Measurements from ENCODE around the gene ANKRD65. TPM values are rescaled to one million over a fixed set of nuclear protein-coding genes. Genes with fewer than 3 reads are reported as not detected.
A peak's percentile ranks its signal among the peaks of the same experiment; 100 is the strongest.

The ANKRD65 gene
- total and polyA plus RNA-seq, 2 donors (not counting 3 experiments of a cell fraction or from before 2014, with no cell fraction given): 0.15 to 0.38 TPM

DNA sequence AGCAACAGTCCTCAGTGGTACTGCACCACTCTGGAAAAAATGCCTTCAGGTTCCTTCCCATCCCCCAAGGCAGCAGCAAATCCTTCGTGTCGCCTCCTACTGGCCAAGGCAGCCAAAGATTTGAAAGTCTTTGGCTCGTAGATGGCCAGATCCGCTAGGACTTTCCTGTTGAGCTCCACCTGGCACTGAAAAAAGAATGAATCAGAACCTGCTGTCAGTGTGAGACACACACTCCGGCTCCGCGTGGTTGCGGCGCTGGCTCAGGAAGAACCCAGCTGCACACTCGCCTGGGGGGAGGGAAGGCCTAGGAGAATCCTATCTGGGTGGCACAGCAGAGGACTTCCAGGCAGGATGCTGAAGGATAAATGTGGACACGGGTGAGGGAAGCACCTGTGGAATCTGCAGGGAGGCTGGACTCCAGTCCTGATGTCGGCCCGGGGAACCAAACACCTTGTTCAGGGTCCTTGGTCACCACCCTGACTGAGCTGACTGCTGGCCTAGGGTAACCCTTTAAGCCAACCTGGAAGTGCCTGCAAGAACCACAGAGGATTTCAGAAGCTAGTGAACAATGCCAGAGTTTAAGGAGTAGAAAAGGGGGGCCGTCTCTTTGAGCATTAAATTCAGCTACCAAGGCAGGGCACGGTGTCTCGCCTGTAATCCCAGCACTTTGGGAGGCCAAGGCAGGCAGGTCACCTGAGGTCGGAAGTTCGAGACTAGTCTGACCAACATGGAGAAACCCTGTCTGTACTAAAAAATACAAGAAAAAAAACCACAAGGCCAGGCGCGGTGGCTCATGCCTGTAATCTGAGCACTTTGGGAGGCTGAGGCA is 18.8 kb downstream of the ANKRD65 start:
- Histone ChIP-seq H3K36me3 (ENCODE audit: control insufficient read depth in 2 of 2, extremely low read depth in 1 of 2, insufficient read depth in 2 of 2, low read length in 2 of 2) (peaks cover 9 to 27% of the 10 kb centered on the region in 2 experiments), H3K4me3 (replicated peaks in 1 of 3; ENCODE audit: insufficient read depth in 1 of 3, low read depth in 1 of 3, low read length in 3 of 3) (no peak overlapping the region), H2AFZ (ENCODE audit: low read depth, low read length) (no peak overlapping the region), H3K27me3 (ENCODE audit: control insufficient read depth in 2 of 2, insufficient read depth in 2 of 2, low read length in 2 of 2) (no peaks in the 10 kb centered on the region), H3K79me2 (ENCODE audit: control insufficient read depth, insufficient read depth, low read length) (peaks cover 62% of the 10 kb centered on the region), H3K4me1 (ENCODE audit: control insufficient read depth, extremely low read depth, insufficient read depth, low read length) (peaks cover 24% of the 10 kb centered on the region), H3K9me3 (replicated peaks; ENCODE audit: control insufficient read depth, insufficient read depth, low read length) (no peaks in the 10 kb centered on the region), H3K9me1 (replicated peaks; ENCODE audit: control insufficient read depth, extremely low read depth, insufficient read depth, low read length) (no peaks in the 10 kb centered on the region), H4K20me1 (replicated peaks; ENCODE audit: control insufficient read depth, extremely low read depth, insufficient read depth, low read length) (no peaks in the 10 kb centered on the region), H3K27ac (ENCODE audit: insufficient read depth, low read depth, low read length) (no peak overlapping the region), H3K9ac (replicated peaks; ENCODE audit: extremely low read depth, insufficient read depth, low read length) (no peak overlapping the region), H3K4me2 (ENCODE audit: insufficient read depth, low read length) (no peak overlapping the region)
- dilution Hi-C loops (cut with MboI; ENCODE audit: extremely low pct_ligation_motif_present, low sequenced_read_pairs): no loop called here
- ChIA-PET CTCF (interaction anchor here (0.6 to 2.0 kb wide), 17 partner anchors 10 to 104 kb away, joined by 3 to 23 read pairs (median 4); partner anchors contain the start of genes AURKAIP1 and VWA1), POLR2A (interaction anchor here (0.6 kb wide), 1 partner anchor 98 kb away, joined by 5 read pairs; no protein-coding TSS in a partner anchor)
- FAIRE-seq (peak; percentile 55), DNase-seq (ENCODE audit: low read depth, low spot score) (peak; percentile 62)
- no peak for TF ChIP-seq POLR2AphosphoS5 (IDR thresholded peaks at IDR 0.05; ENCODE audit: insufficient read depth, low read depth, low read length)
- peak; percentile 61 to 76 for TF ChIP-seq CTCF (IDR thresholded peaks at IDR 0.05; ENCODE audit: extremely low read depth in 1 of 2, insufficient read depth in 1 of 2, low read depth in 1 of 2, low read length in 2 of 2)
- intact Hi-C loops (cut with micrococcal nuclease): no loop called here
- no TSS peak for BruUV-seq (replicated peaks)

DNA sequence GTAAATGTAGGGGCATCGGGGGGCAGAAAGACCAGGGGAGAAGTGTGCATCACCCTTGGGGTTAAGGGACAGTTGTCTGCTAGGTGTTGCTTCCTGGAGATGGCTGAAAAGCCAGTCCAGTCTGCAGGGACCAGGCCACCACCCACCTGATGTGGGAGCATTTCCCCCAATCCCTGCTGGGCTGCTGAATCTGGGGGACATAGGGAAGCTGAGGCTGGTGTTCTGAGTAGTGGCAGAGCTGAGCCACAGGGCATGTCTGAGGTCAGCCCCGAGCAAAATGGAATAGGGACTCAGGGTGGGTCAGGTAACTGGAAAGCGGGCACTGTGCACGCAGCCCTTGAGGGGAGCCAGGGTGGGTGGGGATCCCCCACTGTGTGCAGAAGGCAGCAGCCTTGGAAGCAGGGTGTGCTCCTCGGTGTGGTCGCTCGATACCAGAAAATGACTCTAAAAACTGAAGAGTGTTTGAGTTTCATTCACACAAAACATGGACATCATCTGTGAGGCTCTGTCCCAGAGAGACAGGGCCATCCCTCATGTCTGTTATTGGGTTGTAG is 19.5 kb downstream of the ANKRD65 start:
- H2AFZ ChIP-seq (ENCODE audit: low read depth, low read length): no peak overlapping the region
- CTCF ChIA-PET: interaction anchor here (0.9 to 2.0 kb wide), 8 partner anchors 13 to 105 kb away, joined by 3 to 23 read pairs (median 5); partner anchors contain the start of gene AURKAIP1
- H3K4me1 ChIP-seq (ENCODE audit: control insufficient read depth, extremely low read depth, insufficient read depth, low read length): peaks cover 26% of the 10 kb centered on the region
- no peak overlapping the region for H3K4me3 ChIP-seq (replicated peaks in 1 of 3; ENCODE audit: insufficient read depth in 1 of 3, low read depth in 1 of 3, low read length in 3 of 3)
- H3K9me3 ChIP-seq (replicated peaks; ENCODE audit: control insufficient read depth, insufficient read depth, low read length): no peaks in the 10 kb centered on the region
- H4K20me1 ChIP-seq (replicated peaks; ENCODE audit: control insufficient read depth, extremely low read depth, insufficient read depth, low read length): no peaks in the 10 kb centered on the region
- BruUV-seq (replicated peaks): no TSS peak
- no peaks in the 10 kb centered on the region for H3K9me1 ChIP-seq (replicated peaks; ENCODE audit: control insufficient read depth, extremely low read depth, insufficient read depth, low read length)
- FAIRE-seq (no peak), DNase-seq (ENCODE audit: low read depth, low spot score) (no peak)
- no peak overlapping the region for H3K9ac ChIP-seq (replicated peaks; ENCODE audit: extremely low read depth, insufficient read depth, low read length)
- peaks cover 13 to 30% of the 10 kb centered on the region in 2 experiments for H3K36me3 ChIP-seq (ENCODE audit: control insufficient read depth in 2 of 2, extremely low read depth in 1 of 2, insufficient read depth in 2 of 2, low read length in 2 of 2)
- dilution Hi-C loops (cut with MboI; ENCODE audit: extremely low pct_ligation_motif_present, low sequenced_read_pairs): no loop called here
- POLR2A ChIA-PET: no interaction called here
- TF ChIP-seq EZH2 (IDR thresholded peaks at IDR 0.05; ENCODE audit: borderline replicate concordance, low read depth, low read length, severe bottlenecking) (no peak), POLR2A (IDR thresholded peaks at IDR 0.05; ENCODE audit: low read depth, low read length) (no peak), FOS (IDR thresholded peaks at IDR 0.05; ENCODE audit: borderline replicate concordance, insufficient read depth, low read length) (no peak), CTCF (IDR thresholded peaks at IDR 0.05; ENCODE audit: extremely low read depth in 1 of 2, insufficient read depth in 1 of 2, low read depth in 1 of 2, low read length in 2 of 2) (no peak), POLR2AphosphoS5 (IDR thresholded peaks at IDR 0.05; ENCODE audit: insufficient read depth, low read depth, low read length) (no peak), JUN (IDR thresholded peaks at IDR 0.05; ENCODE audit: borderline replicate concordance, insufficient read depth, insufficient read length, low read depth) (no peak), MYC (IDR thresholded peaks at IDR 0.05; ENCODE audit: low read depth, low read length) (no peak), GATA2 (IDR thresholded peaks at IDR 0.05; ENCODE audit: insufficient read depth, insufficient read length, low read depth, low read length) (no peak)
- TF ChIP-seq, protein P1, sequence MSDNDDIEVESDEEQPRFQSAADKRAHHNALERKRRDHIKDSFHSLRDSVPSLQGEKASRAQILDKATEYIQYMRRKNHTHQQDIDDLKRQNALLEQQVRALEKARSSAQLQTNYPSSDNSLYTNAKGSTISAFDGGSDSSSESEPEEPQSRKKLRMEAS (IDR thresholded peaks at IDR 0.05; ENCODE audit: insufficient read depth, insufficient read length): no peak
- H3K79me2 ChIP-seq (ENCODE audit: control insufficient read depth, insufficient read depth, low read length): peaks cover 62% of the 10 kb centered on the region
- H3K4me2 ChIP-seq (ENCODE audit: insufficient read depth, low read length): no peak overlapping the region
- intact Hi-C loops (cut with micrococcal nuclease): no loop called here
- no peaks in the 10 kb centered on the region for H3K27me3 ChIP-seq (ENCODE audit: control insufficient read depth in 2 of 2, insufficient read depth in 2 of 2, low read length in 2 of 2)
- no peak overlapping the region for H3K27ac ChIP-seq (ENCODE audit: insufficient read depth, low read depth, low read length)
